IPS DF 6.9 (cell line): Measurements from ENCODE around the gene SSUH2.

ENCODE experiments used
- DNase-seq: peaks from one replicate; pipeline ENCODE4 v3.0.0-alpha.2; 2013; ENCODE audit warnings: low read depth, low spot score
- H3K27ac ChIP-seq: one replicate; pipeline ENCODE4 v1.5.1; 2013; ENCODE audit warnings: low read length, control low read depth
- H3K27me3 ChIP-seq: 2 replicates; pipeline ENCODE4 v1.6.1; 2013; ENCODE audit warnings: mild to moderate bottlenecking, low read length; ENCODE audit not compliant: control insufficient read depth, insufficient read depth
- H3K36me3 ChIP-seq: 2 replicates; pipeline ENCODE4 v1.6.1; 2013; ENCODE audit warnings: low read length; ENCODE audit not compliant: control insufficient read depth, insufficient read depth
- H3K4me1 ChIP-seq: 2 replicates; pipeline ENCODE4 v1.6.1; 2013; ENCODE audit warnings: low read length; ENCODE audit not compliant: control insufficient read depth, insufficient read depth
- H3K4me3 ChIP-seq: 2 replicates; pipeline ENCODE4 v1.5.1; 2013; ENCODE audit warnings: mild to moderate bottlenecking, low read length
- H3K9me3 ChIP-seq: 2 replicates; pipeline ENCODE4 v1.6.1; 2013; ENCODE audit warnings: low read length, inconsistent platforms; ENCODE audit not compliant: control insufficient read depth, insufficient read depth
- WGBS: extraction: QIAGEN DNeasy Blood & Tissue Kit; methylation state at CpG from one replicate; pipeline ENCODE4 v1.1.7; 2013; ENCODE audit warnings: mixed read lengths, missing lambda C conversion rate; ENCODE audit not compliant: insufficient read length, insufficient coverage; 5-methylcytosine and 5-hydroxymethylcytosine counted together

Gene SSUH2

DNA sequence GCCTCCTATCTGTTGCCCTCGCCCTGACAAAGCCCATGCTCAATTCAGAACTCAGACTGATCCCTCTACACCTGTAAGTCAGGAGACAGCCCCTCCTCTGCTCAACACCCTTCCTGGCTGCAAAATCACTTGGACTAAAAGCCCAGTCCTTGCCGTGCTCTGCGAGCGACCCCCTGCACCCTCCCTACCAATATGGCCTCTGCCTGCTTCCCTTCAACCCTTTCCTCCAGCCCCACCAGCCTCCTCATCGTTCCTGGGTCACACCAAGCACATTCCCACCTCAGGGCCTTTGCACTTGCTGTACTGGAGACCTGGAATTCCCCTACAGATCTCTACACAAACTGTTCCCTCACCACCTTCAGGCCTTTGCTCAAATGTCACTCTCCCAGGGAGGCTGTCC, 5.2 kb upstream of the SSUH2 start:
- no peak overlapping the region for H3K27ac ChIP-seq
- no peak overlapping the region for H3K4me3 ChIP-seq
- no CpG with 5 or more reads among the region's 5 CpGs for WGBS
- H3K27me3 ChIP-seq, result no peaks in the 10 kb centered on the region
- no peaks in the 10 kb centered on the region for H3K4me1 ChIP-seq
- H3K9me3 ChIP-seq, result no peaks in the 10 kb centered on the region
- H3K36me3 ChIP-seq, result no peaks in the 10 kb centered on the region
- no peak for DNase-seq

DNA sequence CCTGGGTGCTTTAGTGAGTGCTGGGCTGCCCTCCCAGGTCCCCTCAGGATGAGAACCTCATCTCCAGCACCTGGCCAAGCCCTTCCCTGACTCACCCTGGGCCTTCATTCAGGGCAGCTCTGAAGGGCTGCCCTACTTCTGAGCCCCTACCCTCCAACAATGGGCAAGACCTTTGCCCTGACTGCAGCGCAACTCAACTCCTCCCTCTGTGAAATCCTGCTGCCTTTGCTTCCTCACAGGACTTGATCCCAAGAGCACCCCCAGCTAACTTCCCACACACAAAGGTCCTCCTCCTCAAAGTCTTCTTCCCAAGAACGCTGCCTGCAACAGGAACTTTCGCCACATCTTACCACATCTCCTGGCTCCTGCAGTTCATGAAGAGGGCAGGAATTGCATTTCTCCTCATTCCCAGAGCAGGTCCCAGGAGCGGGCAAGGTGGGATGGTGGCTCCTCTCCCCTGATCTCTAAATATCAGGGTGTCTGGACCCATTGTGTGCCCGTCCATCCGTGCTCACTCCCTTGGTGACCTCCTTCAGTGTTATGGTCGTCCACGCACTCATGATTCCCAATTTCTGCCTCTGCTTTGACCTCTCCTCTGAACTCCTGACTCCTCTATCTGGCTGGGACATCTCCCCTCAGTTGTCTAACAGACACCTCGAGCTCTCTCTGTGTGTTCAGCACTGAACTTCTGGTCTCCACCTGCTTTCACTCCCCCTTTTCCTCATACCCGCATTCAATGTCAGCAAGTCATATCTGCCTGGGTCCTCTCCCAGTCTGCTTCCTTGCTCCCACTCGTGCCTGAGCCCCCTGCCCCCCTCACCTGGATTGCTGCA, 4.5 kb upstream of the SSUH2 start:
- H3K9me3 ChIP-seq, result no peaks in the 10 kb centered on the region
- H3K27me3 ChIP-seq, result no peaks in the 10 kb centered on the region
- H3K4me1 ChIP-seq, result no peaks in the 10 kb centered on the region
- DNase-seq, result no peak
- H3K27ac ChIP-seq, result no peak overlapping the region
- no peak overlapping the region for H3K4me3 ChIP-seq
- no peaks in the 10 kb centered on the region for H3K36me3 ChIP-seq
- no CpG with 5 or more reads among the region's 11 CpGs for WGBS

DNA sequence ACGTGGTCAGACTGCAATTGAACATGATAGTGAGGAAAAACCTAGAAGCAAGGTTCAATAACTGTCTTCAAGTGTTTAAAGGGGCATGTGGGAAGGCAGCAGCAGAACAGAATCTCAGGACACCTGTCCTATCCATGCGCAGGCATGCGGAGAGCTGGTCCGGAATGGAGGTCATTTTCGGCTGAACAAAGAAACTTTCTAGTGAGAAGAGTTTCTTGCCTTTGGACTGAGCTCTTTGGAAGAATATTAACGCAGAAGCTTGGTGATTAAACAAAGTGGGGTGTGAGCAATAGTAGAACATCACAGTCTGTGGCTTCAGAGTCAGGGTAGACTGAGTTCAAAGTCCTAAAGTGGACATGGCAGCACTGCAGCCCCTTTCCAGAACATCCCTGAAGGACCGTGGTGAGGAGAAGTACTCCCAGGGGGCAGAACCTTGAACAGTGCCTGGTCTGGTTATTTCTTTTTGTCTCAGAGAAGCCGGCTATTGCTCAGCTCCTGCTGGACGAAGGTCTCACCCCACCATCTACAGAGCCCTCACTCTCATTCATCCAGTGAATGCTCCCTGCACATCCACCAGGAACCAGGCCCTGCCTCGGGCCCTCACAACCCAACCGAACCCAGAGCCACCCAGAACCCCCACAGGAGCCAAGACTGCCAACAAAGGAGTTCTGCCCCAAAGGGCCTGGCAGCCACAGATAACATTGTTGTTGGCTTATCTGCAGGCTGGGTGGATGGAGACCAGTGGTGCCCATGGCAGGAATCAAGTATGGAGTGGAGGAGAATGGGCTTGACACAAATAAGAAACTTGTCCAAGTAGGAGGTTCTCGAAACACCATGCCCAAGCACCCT, 2.8 kb upstream of the SSUH2 start:
- Histone ChIP-seq H3K4me1 (no peaks in the 10 kb centered on the region), H3K4me3 (no peak overlapping the region), H3K9me3 (no peaks in the 10 kb centered on the region), H3K27me3 (no peaks in the 10 kb centered on the region), H3K36me3 (no peaks in the 10 kb centered on the region), H3K27ac (no peak overlapping the region)
- no peak for DNase-seq
- no CpG with 5 or more reads among the region's 12 CpGs for WGBS

DNA sequence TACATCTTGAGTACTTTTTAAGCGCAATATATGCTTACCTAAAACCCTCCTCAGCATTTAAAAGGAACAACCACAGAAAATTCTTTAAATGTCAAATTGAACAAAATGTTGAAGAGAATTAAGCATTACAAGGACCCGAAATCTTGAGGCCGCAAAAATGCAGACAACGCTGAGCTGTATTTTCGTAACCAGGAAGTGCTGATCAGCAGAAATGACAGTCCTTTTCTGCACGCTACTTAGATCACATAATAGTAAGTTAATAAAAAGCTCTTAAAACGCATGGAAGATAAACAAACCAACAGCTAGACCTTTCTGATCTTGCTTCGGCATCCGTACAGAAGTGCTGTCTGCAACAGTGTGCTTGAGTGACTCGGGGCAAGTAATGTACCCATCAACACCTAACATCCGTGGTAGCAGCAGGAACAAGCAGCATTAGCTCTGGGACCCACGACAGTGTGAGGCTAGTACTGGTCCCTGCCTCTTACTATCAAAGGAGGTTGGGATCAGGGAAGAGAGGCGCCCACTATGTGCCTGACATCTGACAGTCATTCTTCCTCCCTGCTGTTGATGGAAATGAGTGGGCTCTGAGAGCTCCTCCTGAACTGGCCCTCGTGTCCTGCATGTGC, 1.8 kb upstream of the SSUH2 start:
- H3K36me3 ChIP-seq, result no peaks in the 10 kb centered on the region
- WGBS, result no CpG with 5 or more reads among the region's 14 CpGs

DNA sequence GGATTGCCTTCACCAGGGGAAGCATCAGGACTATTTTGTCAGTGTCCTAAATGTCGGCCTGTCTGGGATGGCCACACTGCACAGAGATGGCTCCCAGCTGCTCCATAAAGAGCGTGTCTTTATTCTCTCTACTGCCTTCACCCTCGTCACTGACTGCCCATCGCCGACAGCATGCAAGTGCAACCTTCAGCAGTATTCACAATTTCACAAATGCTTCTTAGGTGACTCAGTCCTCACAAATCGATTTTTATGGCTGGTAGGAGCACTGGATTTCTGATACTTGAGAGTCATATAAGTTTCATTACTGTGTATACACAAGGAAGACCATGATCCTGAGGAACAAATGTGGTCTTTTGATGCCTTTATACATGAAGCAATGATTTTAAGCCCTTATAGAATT, 1.1 kb upstream of the SSUH2 start:
- Histone ChIP-seq H3K27me3 (no peaks in the 10 kb centered on the region), H3K9me3 (no peaks in the 10 kb centered on the region), H3K4me3 (no peak overlapping the region), H3K36me3 (no peaks in the 10 kb centered on the region), H3K4me1 (no peaks in the 10 kb centered on the region), H3K27ac (no peak overlapping the region)
- no peak for DNase-seq
- no CpG with 5 or more reads among the region's 6 CpGs for WGBS

More for the DNA sequence above, 1.8 kb upstream of the SSUH2 start:
- H3K27me3 ChIP-seq, result no peaks in the 10 kb centered on the region
- no peak for DNase-seq
- no peaks in the 10 kb centered on the region for H3K9me3 ChIP-seq
- H3K4me1 ChIP-seq, result no peaks in the 10 kb centered on the region
- no peak overlapping the region for H3K27ac ChIP-seq
- H3K4me3 ChIP-seq, result no peak overlapping the region

DNA sequence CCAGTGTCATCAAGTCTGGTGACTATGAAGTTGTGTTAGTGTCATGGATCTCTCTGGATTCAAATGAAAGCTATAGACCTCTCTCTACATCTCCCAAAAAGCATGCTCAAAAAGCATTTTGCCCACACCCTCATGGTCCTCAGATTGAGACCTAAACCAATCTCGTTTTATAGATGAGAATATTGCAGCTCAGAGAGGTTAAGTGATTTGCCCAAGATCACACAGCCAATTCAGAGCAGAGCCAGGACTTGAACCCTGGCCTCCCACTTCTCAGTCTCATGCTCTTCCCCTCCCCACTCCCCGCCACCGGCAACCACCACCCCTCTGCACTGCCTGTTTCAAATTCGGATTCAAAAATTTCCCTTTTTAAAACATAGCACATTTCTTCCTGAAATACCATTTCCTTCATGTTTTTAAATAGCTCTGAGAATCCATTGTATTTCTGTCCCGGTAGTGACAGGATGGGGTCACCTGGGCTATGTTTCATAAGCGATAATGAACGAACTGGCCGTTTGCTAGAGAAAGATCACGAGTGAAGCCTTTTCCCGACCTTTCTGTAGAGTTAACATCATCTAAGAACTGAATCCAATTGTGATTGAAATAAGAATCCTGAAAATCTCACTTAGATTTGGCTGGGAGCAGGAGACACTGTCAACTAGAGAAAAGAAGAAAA, 769 bp downstream of the SSUH2 start:
- Histone ChIP-seq H3K27ac (no peak overlapping the region), H3K36me3 (no peaks in the 10 kb centered on the region), H3K9me3 (no peaks in the 10 kb centered on the region), H3K4me1 (no peaks in the 10 kb centered on the region), H3K27me3 (no peaks in the 10 kb centered on the region), H3K4me3 (no peak overlapping the region)
- DNase-seq, result no peak
- 100% methylated on average over 1 of the region's 10 CpGs for WGBS

DNA sequence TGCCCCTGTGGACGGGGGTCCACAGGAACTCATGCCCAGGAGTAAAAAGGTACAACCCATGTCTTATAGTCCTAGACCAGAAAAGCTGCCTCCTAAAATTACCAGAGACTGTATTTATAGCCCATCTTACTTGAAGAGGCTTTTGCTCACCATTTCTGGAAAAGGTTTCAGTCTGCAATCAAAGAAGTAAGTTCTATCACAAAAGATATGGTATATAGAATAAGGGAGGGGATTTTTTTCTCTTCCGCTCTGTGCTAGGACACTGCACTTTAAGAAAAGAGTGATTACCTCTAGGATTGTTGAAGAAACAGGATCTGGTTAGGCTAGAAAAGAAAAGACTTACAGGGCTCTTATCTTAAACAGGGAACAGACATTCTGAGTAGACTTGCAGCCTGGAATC, 2.6 kb downstream of the SSUH2 start:
- H3K9me3 ChIP-seq, result no peaks in the 10 kb centered on the region
- H3K4me1 ChIP-seq, result no peaks in the 10 kb centered on the region
- no peak for DNase-seq
- H3K27me3 ChIP-seq, result no peaks in the 10 kb centered on the region
- no peak overlapping the region for H3K27ac ChIP-seq
- H3K4me3 ChIP-seq, result no peak overlapping the region
- no CpG with 5 or more reads among the region's 2 CpGs for WGBS
- H3K36me3 ChIP-seq, result no peaks in the 10 kb centered on the region

DNA sequence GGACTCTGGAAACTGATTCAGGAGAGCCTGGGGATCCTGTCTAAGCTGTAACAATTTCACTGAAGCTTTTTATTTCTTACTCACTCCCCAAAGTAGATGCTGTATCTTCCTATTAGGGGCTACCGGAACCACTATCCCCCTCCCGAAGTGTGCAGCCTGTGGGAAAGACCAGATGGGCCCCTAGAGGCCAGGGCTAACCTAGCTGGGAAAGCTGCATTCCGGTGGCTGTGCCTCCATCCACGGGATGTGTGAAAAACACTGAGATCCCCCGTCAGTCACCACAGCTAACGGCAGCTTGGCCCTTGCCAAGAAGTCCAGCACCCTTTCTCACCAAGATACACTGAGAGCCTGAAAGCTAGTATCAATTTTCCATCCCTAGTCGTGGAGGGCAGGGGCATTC, 3.1 kb downstream of the SSUH2 start:
- no peak for DNase-seq
- Histone ChIP-seq H3K36me3 (no peaks in the 10 kb centered on the region), H3K4me1 (no peaks in the 10 kb centered on the region), H3K4me3 (no peak overlapping the region), H3K27me3 (no peaks in the 10 kb centered on the region), H3K27ac (no peak overlapping the region), H3K9me3 (no peaks in the 10 kb centered on the region)
- no CpG with 5 or more reads among the region's 7 CpGs for WGBS

DNA sequence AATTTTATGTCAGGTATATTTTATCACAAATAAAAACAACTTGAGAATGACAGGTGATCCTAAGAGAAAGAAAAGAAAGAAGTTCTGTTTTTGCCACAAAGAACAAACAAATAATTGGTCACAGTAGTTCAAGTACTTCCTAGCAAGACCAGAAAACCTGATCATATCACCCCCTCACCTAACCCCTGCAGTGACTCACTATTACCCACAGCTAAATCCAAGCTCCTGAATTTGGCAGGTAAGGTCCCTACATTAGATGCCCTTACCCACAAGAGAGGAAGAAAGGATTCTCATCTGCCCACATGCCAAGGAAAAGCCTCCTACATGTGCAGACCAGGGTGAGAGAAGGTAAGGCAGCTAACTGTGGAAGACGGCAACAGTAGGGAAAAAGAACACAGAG, 4.4 kb downstream of the SSUH2 start:
- H3K36me3 ChIP-seq, result no peaks in the 10 kb centered on the region
- H3K4me1 ChIP-seq, result no peaks in the 10 kb centered on the region
- no CpG with 5 or more reads among the region's 1 CpG for whole genome bisulfite sequencing
- H3K27ac ChIP-seq, result no peak overlapping the region
- no peak for DNase-seq
- no peaks in the 10 kb centered on the region for H3K9me3 ChIP-seq
- H3K27me3 ChIP-seq, result no peaks in the 10 kb centered on the region
- H3K4me3 ChIP-seq, result no peak overlapping the region

DNA sequence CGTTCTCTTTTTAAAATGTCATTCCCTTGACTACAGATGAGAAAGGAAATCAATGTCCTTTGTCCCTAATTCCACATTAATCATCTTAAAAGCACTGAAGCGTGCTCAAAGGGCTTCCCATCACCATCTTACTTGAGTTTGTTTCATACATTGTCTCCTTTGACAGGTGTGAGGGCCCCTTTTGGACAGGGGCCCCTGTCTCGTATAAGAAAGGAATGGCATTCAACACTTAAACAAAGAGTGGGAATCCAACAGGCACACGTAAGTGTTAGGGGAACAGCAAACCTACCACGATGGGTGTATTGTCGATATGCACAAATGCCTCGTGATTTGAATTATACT, 5.0 kb downstream of the SSUH2 start:
- no CpG with 5 or more reads among the region's 7 CpGs for whole genome bisulfite sequencing
- no peak overlapping the region for H3K4me3 ChIP-seq
- no peaks in the 10 kb centered on the region for H3K36me3 ChIP-seq
- DNase-seq, result no peak
- H3K9me3 ChIP-seq, result no peaks in the 10 kb centered on the region
- no peaks in the 10 kb centered on the region for H3K4me1 ChIP-seq
- no peak overlapping the region for H3K27ac ChIP-seq
- no peaks in the 10 kb centered on the region for H3K27me3 ChIP-seq
